ENCODE results near the gene PGA4.
"Not testable (repeated sequence)": the region's sequence is repeated elsewhere in the genome, so short reads cannot be mapped to it uniquely, and the experiment has no call there.

DNA sequence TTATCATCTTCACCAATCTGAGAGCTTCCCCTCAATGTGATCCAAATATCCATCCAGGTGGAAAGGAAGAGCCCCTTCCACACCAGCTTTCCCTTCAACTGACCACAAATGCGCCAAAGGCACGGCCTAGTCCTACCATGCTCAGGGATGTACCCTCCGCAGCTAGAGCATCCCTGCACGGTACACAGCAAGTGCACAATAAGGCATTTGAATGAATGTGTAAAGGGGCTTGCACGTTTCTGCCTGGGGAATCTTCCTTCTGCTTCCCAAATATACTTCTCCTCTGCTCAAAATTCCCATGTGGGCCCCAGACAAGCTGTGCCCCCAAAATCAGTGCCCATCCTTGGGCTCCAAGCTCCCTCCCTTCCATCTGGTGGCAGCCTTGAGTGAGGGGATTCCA, 3.1 kb upstream of the PGA4 start:
- TF ChIP-seq, protein P1, sequence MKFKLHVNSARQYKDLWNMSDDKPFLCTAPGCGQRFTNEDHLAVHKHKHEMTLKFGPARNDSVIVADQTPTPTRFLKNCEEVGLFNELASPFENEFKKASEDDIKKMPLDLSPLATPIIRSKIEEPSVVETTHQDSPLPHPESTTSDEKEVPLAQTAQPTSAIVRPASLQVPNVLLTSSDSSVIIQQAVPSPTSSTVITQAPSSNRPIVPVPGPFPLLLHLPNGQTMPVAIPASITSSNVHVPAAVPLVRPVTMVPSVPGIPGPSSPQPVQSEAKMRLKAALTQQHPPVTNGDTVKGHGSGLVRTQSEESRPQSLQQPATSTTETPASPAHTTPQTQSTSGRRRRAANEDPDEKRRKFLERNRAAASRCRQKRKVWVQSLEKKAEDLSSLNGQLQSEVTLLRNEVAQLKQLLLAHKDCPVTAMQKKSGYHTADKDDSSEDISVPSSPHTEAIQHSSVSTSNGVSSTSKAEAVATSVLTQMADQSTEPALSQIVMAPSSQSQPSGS (tag by site-specific recombination; IDR thresholded peaks at IDR 0.05; ENCODE audit: low read depth): not testable (repeated sequence)
- TF ChIP-seq, protein P2, sequence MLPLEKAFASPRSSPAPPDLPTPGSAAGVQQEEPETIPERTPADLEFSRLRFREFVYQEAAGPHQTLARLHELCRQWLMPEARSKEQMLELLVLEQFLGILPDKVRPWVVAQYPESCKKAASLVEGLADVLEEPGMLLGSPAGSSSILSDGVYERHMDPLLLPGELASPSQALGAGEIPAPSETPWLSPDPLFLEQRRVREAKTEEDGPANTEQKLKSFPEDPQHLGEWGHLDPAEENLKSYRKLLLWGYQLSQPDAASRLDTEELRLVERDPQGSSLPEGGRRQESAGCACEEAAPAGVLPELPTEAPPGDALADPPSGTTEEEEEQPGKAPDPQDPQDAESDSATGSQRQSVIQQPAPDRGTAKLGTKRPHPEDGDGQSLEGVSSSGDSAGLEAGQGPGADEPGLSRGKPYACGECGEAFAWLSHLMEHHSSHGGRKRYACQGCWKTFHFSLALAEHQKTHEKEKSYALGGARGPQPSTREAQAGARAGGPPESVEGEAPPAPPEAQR (tag by site-specific recombination; IDR thresholded peaks at IDR 0.05): not testable (repeated sequence)
- not testable (repeated sequence) for TF ChIP-seq TCF7L2 (IDR thresholded peaks at IDR 0.05; ENCODE audit: borderline replicate concordance, low read depth, low read length); BCL6B (tag by site-specific recombination; IDR thresholded peaks at IDR 0.05)
